Ecto neural progenitor cell (in vitro differentiated cells): ENCODE data around the gene MPRIP.

ENCODE experiments used
- DNase-seq: peaks from one replicate; pipeline ENCODE4 v3.0.0-alpha.2; 2018; ENCODE audit warnings: low spot score

MPRIP gene

DNA sequence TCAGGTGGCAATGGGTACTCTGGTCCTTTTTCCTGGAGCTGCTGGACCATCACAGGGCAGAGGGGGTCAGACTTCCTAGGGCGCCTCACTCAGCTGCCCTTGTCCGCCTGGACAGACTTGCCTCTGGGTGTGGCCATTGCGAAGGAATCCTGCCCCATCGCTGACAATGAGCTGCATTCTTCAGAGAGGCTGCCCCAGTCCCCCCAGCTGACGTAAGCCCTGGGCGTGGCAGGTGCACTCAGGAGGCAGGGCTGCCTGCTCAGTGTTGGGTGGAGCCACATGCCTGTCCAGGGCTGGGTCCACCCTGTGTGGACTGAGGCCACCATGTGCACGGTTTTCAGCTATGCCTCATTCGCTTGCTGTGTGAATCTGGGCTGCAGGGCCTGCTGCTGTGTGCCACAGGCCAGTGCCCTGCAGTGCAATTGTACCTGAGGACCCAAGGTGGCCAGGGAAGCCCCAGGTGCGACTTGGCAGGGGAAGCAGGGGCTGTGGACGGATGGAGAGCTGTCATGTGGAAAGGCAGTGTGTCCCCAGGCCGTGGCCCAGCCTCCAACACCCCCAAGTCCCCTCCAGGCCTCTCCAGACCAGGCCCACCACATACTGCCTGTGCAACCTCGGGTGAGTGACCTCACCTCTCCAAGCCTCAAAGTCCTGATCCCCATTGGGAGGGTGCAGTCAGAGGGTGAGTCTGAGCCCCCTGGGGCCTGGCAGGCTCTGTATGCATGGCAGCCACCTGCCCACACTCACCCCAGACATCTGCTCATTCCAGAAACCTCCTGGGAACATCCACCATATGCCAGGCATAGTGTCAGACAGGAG, 14.0 kb upstream of the MPRIP start:
- DNase-seq = peak; percentile 89

GRCh38 chr17:17028878-17029535, 13.2 kb upstream of the MPRIP start:
- DNase-seq = no peak

GRCh38 chr17:17029938-17030337, 12.3 kb upstream of the MPRIP start:
- no peak for DNase-seq

DNA sequence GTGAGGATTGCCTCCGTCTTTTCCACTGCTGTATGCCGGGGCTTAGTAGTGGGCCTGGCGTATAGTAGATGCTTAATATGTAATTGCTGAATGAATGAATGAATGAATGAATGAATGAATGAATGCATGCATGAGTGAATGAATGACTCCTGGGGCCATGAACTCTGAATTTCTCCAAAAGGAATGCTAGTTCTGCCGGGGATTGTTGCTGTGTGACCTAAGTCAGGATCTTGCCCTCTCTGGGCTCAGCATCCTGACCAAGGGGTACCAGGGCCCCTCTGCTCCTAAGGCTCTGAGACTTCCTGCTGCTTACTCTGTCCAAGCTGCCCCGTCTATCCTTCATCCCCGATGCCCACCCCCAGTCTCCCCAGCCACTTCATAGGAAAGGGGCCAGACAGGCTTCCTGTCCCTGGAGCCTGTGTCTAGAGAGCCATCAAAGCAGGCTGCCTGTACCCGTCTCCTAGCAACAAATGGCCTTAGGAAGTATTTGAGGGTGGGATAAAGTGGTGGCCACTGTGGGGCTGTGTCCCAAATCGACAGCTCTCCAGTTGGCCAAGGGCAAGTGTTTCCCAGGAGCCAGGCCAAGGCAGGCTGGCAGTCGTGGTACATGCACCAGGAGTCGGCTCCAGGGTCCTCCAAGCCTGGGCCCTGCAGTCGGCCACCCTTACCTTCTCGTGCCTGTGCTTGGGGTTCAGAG, 11.6 kb upstream of the MPRIP start:
- DNase-seq = no peak

- DNase-seq = no peak
Measured at GRCh38 chr17:17032131-17032692, 10.0 kb upstream of the MPRIP start.

DNA sequence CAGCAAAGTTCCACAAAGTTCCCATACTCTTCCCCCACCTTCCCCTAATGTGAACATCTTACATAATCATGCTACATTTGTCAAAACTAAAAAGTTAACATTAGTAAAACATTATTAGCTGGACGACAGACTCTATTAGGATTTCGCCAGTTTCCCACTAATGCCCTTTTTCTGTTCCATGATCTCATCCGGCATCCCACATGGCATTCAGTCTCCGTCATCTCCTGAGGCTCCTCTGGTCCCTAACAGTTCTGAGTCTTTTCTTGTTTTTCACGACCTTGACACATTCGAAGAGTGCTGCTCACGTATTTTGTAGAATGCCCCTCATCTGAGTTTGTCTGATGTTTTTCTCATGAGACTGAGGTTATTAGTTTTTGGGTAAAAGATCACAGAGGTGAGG, 8.8 kb upstream of the MPRIP start:
- DNase-seq = no peak

GRCh38 chr17:17034026-17034425, 8.2 kb upstream of the MPRIP start:
- no peak for DNase-seq

- no peak for DNase-seq
Measured at GRCh38 chr17:17034496-17035075, 7.7 kb upstream of the MPRIP start.

DNA sequence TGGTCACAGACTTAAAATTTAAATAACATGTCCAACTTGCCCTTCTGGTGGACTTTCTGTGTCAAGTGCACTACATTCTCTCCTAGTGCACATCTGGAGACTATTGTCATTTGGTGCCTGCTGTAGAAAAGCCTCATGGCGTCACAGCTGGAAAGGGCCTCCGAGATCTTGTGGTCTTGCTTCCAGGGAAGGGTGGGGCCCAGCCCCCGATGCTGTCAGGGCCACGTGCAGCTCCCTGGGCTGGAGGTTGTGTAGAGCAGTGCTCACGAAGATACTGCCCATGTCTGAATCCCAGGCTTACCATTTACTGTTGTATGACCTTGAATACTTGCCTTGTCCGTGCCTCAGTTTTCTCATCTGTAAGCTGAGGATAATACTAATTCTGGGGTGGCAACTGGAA, 6.8 kb upstream of the MPRIP start:
- no peak for DNase-seq

GRCh38 chr17:17035920-17036523, 6.2 kb upstream of the MPRIP start:
- no peak for DNase-seq

DNA sequence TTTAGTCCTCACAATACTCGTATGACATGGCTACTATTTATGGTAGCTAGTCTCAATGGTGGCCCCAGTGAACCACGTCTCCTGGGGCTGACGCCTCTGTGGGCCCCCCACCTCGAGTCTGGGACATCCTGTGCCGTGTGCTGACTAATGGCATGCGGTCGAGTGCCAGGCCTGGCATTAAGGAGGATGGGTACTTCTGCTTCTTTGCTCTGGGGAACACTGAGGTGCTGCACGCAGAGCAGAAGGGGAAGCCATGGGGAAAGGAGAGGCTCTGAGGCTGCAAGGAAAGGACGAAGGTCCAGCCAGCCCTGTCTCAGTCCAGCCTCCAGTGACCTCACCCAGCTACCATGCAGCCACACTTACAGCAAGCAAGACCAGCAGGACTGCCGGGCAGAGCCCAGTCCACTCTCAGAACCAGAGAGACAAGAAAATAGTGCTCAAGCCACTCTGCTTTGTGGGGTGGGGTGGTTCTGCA, 5.7 kb upstream of the MPRIP start:
- DNase-seq = no peak

DNA sequence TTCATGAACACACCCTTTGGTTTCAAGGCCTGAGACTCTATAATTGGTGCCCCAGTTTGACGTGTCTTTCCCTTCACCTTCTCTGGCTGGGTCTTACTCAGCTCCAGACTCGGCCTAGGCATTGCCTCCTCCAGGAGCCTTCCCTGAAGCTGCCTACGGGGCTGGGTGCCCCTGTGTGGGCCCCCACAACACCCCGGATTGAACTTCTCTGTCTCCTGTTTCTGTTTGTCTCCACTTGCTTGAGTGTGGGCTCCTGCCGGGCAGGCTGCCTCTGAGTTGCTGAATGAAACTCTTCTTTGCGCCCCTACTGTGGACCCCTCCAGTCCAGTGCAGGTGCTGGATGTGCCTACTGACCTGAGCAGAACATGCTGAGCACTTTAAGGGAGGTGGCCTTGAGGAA, 2.3 kb upstream of the MPRIP start:
- DNase-seq = no peak

GRCh38 chr17:17041018-17041521, 1.2 kb upstream of the MPRIP start:
- DNase-seq = no peak

GRCh38 chr17:17041571-17042383, 480 bp upstream of the MPRIP start:
- peak; percentile 100 for DNase-seq

DNA sequence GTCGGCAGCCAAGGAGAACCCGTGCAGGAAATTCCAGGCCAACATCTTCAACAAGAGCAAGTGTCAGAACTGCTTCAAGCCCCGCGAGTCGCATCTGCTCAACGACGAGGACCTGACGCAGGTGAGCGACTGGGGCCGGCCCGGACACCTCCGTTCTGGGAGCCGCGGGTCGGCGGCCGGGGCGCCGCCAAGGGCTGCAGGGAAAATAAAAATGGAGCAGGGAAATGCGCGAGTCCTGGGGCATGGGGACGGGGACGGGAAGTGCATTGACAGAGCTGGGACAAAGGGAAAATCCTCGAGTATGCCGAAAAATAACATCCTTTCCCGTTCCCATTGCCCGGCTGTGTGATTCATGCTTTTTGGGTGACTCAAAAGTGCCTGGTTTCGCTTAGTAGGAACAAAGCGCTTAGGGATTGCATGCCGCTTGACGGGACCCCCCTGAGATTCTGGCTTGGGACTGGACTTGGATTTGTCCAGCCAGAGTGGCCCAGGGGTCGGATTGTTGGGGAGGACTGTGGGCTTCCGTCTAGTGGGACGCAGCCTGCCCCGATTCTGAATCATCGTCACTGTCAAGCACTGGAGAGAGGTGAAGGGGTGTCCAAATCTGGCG, 699 bp downstream of the MPRIP start:
- DNase-seq = no peak

GRCh38 chr17:17043461-17044271, 1.4 kb downstream of the MPRIP start:
- no peak for DNase-seq

GRCh38 chr17:17044846-17045561, 2.7 kb downstream of the MPRIP start:
- peak; percentile 47 for DNase-seq

DNA sequence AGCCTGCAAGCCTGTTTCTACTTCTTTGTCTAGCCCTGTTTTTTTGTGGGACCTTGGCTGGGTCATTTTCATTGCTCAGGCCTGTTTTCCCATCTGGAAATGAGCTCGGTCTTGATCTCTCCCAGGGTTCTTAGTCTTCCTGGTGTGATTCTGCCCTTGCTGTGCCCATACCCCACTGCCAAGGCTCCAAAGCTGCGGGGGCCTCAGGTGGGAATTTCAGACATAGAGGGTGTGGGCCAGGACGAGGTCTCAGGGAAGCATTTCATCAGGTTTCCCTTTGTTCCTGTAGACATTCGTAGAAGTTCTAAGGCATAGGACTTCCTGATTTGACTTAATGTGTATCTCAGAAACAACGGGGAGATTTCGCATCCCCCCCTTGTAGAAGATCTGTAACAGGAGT, 5.8 kb downstream of the MPRIP start:
- DNase-seq = no peak
